ENCODE results near the gene JARID2. TPM values are rescaled to one million over a fixed set of nuclear protein-coding genes. Genes with fewer than 3 reads are reported as not detected.

The JARID2 gene
- total and polyA plus RNA-seq, 2 of the 8 experiments (the other 6 are each of a cell fraction or from before 2014, with no cell fraction given) = 60.1 to 239 TPM

DNA sequence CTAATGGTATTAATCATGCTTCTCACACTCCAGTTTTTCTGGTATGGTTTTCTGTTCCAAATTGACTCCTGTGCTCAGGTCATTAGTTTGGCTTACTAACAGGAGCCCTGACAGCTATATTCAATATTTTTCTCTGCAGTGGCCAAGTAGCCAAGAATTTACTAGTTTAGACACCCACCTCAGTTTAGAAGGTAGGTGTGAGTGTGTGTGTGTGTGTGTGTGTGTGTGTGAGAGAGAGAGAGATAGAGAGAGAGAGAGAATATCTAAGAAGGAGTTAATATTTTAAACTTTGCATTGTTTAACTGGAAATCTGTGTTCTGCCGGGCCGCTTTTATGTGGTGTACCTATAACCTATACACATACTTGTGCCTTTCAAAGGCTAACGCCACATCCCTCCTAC lies 18.5 kb downstream of the JARID2 start:
- H3K79me2 ChIP-seq (ENCODE audit: control insufficient read depth in 1 of 2, insufficient read depth in 2 of 2, low read length in 2 of 2) = peaks cover 84 to 99% of the 10 kb centered on the region in 2 experiments
- no peak overlapping the region for H3K18ac ChIP-seq (ENCODE audit: extremely low read depth, low read length)
- H3K4me3 ChIP-seq (ENCODE audit: extremely low read depth in 1 of 4, insufficient read depth in 2 of 4, low read depth in 3 of 4, low read length in 4 of 4) = peak overlapping the region in 2 of 4 experiments; percentile 15 to 47; a peak in 4 of 8 replicates
- ChIA-PET CTCF (ENCODE audit: partially characterized antibody) (interaction anchor here (0.6 to 2.2 kb wide), 7 partner anchors 15 to 1245 kb away, joined by 3 to 6 read pairs (median 3); no protein-coding TSS in a partner anchor), POLR2A (ENCODE audit: partially characterized antibody) (interaction anchor here (0.9 to 4.0 kb wide), 5 partner anchors 11 to 56 kb away, joined by 3 to 21 read pairs (median 6); partner anchors contain the start of gene JARID2)
- H3K4me2 ChIP-seq (ENCODE audit: insufficient read depth in 1 of 2, low read depth in 2 of 2, low read length in 2 of 2) = peak overlapping the region; percentile 65 to 74
- H3K4ac ChIP-seq (replicated peaks; ENCODE audit: insufficient read length, low read depth, low read length) = no peak overlapping the region
- H3K14ac ChIP-seq (ENCODE audit: insufficient read length) = no peak overlapping the region
- H4K5ac ChIP-seq (ENCODE audit: insufficient read length, low read depth, low read length) = no peak overlapping the region
- peaks cover 28 to 60% (median 49%) of the 10 kb centered on the region in 4 experiments for H3K4me1 ChIP-seq (replicated peaks in 1 of 4; ENCODE audit: control insufficient read depth in 3 of 4, insufficient read depth in 4 of 4, low read length in 3 of 4)
- H3K36me3 ChIP-seq (ENCODE audit: control insufficient read depth in 2 of 4, insufficient read depth in 4 of 4, low read length in 3 of 4) = peaks cover 0 to 10% (median 0%) of the 10 kb centered on the region in 4 experiments; a peak in 1 of 8 replicates
- WGBS, 2 experiments (ENCODE audit: extremely low coverage in 1 of 2, insufficient coverage in 1 of 2, insufficient read length in 1 of 2, insufficient replicate concordance in 2 of 2, low coverage in 1 of 2, low lambda C conversion rate in 2 of 2, missing lambda C conversion rate in 1 of 2) = 9% methylated on average over 3 of the region's 3 CpGs; no CpG with 5 or more reads in 1 of the 2 experiments
- H2BK120ac ChIP-seq (replicated peaks; ENCODE audit: low read depth, low read length) = no peak overlapping the region
- H3K9me3 ChIP-seq (ENCODE audit: insufficient read depth in 2 of 2, low read depth in 1 of 2, low read length in 1 of 2) = no peaks in the 10 kb centered on the region
- no peak overlapping the region for H2BK15ac ChIP-seq (ENCODE audit: low read length)
- H3K79me1 ChIP-seq (ENCODE audit: low read depth, low read length) = peaks cover 11% of the 10 kb centered on the region; the same call in 1 of the 2 replicates
- no peak overlapping the region for H4K91ac ChIP-seq (replicated peaks; ENCODE audit: insufficient read length, low read length)
- H3K27ac ChIP-seq (ENCODE audit: low read depth, low read length) = no peak overlapping the region
- no peak overlapping the region for H3K56ac ChIP-seq (replicated peaks; ENCODE audit: insufficient read length, low read depth, low read length)
- H3K9ac ChIP-seq (replicated peaks in 1 of 4; ENCODE audit: extremely low read depth in 1 of 4, low read depth in 3 of 4, low read length in 3 of 4) = no peak overlapping the region
- no peak overlapping the region for H3K23ac ChIP-seq (ENCODE audit: insufficient read length)
- H2BK12ac ChIP-seq (ENCODE audit: low read depth, low read length) = no peak overlapping the region
- H4K8ac ChIP-seq (ENCODE audit: extremely low read depth, insufficient read depth, low read length) = no peak overlapping the region
- no peak overlapping the region for H2AFZ ChIP-seq (ENCODE audit: low read length)
- no peak for DNase-seq (ENCODE audit: low read depth in 1 of 2, low spot score in 2 of 2)
- H2AK5ac ChIP-seq (ENCODE audit: low read depth, low read length) = no peak overlapping the region
- peaks cover 42% of the 10 kb centered on the region in 2 experiments for H4K20me1 ChIP-seq (replicated peaks in 1 of 2; ENCODE audit: control insufficient read depth in 1 of 2, insufficient read depth in 2 of 2, low read length in 2 of 2)
- H2BK20ac ChIP-seq (ENCODE audit: low read length) = no peak overlapping the region
- H3K23me2 ChIP-seq (ENCODE audit: low read depth, low read length) = peaks cover 2% of the 10 kb centered on the region; the same call in 1 of the 2 replicates
- no peaks in the 10 kb centered on the region for H3K27me3 ChIP-seq (replicated peaks in 1 of 4; ENCODE audit: control insufficient read depth in 3 of 4, extremely low read depth in 1 of 4, insufficient read depth in 3 of 4, low read length in 3 of 4)
- no peak for FAIRE-seq
- H2BK5ac ChIP-seq (ENCODE audit: low read depth, low read length) = no peak overlapping the region
- no peak for TF ChIP-seq EZH2 (IDR thresholded peaks at IDR 0.05; ENCODE audit: low read depth, low read length, severe bottlenecking)
